OCI-LY3 (cell line): ENCODE data around the gene MED31.

Experiments
- CTCF ChIP-seq: fragments of 200-600, 300-600 bp; sonication (generic); IDR thresholded peaks from 2 replicates; pipeline ENCODE4 v1.5.1; 2014; ENCODE audit warnings: antibody characterized with exemption, low read length, low read depth
- EZH2phosphoT487 ChIP-seq: fragments of 200-600 bp; shearing (Covaris generic); IDR thresholded peaks from 2 replicates; pipeline ENCODE4 v1.6.1; 2018; ENCODE audit warnings: antibody characterized with exemption, mixed run types, low read depth

DNA sequence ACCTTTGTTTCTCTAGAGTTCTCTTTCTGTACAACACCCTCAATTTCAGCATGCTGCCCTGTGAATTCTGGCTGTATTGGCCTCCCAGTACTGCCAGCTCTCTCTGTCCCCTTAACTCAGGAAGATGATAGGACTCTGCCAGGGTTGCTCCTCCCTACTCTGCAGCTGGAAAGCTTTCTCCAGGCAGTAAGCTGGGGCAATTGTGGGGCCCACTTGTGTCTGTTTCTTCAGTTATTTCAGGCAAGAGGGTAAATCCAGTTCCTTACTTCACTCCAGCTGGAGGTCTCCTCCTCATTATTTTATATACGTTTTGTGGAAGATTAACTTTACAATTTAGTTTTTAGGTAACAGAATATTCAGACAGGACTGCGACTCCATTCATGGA is 10.1 kb upstream of the MED31 start:
- TF ChIP-seq CTCF = no peak
- TF ChIP-seq EZH2phosphoT487 = no peak
